ENCODE measurements around the gene PDYN.
"Not testable (repeated sequence)": the region's sequence is repeated elsewhere in the genome, so short reads cannot be mapped to it uniquely, and the experiment has no call there.

Gene PDYN

GRCh38 chr20:1993986-1994385 is at the start of gene PDYN:
Gene PDYN, minus strand, starts transcription at chr20:1994058. Its CDS starts 10,974 bp downstream, at chr20:1983084.
- no peak for DNase-seq

GRCh38 chr20:2042400-2042799 is 48.5 kb upstream of the PDYN start:
- DNase-seq = no peak

DNA sequence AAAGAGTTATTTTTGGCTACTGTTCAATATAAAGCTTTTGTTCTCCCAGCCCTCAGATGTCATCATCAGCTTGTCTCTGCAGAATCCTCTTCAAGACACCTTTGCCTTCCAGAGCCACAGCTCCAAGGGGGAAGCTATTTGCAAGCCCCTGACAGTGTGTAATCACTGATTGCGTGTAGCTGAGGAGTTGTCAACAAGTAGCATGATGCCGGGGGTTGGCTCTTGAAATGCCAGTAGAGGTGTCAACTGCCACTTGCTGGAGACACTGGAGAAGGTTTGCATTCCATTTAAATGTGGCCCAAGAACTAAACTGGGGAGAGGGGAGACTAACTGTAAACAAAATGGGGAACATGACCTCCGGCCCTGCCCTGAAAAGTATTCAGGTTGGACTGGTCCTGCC is 44.3 kb upstream of the PDYN start:
- no peak for DNase-seq

- no peak for DNase-seq
These were observed 43.5 kb upstream of the PDYN start for GRCh38 chr20:2037296-2037914.

DNA sequence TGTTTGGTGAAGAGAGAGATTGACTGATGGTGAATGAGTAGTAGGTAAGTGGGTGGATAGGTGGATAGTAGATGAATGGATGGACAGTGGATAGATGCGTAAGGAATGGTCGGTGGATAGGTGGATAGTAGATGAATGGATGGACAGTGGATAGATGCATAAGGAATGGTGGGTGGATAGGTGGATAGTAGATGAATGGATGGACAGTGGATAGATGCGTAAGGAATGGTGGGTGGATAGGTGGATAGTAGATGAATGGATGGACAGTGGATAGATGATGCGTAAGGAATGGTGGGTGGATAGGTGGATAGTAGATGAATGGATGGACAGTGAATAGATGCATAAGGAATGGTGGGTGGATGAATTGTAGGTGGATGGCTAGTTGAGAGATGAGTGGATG is 42.5 kb upstream of the PDYN start:
- DNase-seq = not testable (repeated sequence)

DNA sequence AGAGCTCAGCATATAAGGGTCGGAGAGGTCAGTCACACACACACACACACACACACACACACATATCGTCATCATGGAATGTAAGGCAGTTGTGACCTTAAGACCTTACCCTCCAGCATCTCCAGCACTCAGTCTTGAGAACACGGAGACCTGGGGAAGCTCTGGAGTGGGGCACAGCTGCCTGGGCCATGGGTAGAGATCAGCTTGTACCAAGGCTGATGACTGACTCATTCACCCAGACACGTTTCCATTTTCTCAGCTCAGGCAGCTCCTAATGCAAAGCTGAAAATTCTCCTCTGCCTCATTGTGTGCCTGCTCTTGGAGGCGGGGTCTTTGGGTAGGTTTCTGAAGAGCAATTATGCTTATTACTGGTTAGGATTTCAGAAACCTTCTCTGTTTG is 38.3 kb upstream of the PDYN start:
- no peak for DNase-seq

DNA sequence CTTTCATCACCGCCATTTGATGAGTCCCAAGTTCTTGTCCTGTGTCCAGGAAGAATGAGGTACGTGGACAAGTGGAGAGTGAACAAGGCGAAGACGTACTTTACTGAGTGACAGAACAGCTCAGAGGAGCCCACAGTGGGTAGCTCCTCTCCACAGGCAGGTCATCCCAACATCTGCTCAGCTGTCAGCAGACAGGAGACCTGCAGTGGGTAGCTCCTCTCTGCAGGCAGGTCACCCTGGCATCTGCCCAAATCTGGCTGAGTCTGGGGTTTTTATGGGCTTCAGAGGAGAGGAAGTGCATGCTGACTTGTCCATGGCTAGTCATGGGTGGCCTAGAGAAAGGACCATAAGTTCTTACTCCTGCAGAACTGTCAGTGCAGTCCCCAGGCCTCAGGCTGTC is 32.7 kb upstream of the PDYN start:
- DNase-seq = no peak

- DNase-seq = no peak
These were observed 32.1 kb upstream of the PDYN start for GRCh38 chr20:2026004-2026403.

GRCh38 chr20:2023151-2023550 is 29.3 kb upstream of the PDYN start:
- DNase-seq = no peak

- DNase-seq = no peak
These were observed 28.3 kb upstream of the PDYN start for GRCh38 chr20:2022163-2022562.

GRCh38 chr20:2010533-2010932 is 16.7 kb upstream of the PDYN start:
- no peak for DNase-seq

DNA sequence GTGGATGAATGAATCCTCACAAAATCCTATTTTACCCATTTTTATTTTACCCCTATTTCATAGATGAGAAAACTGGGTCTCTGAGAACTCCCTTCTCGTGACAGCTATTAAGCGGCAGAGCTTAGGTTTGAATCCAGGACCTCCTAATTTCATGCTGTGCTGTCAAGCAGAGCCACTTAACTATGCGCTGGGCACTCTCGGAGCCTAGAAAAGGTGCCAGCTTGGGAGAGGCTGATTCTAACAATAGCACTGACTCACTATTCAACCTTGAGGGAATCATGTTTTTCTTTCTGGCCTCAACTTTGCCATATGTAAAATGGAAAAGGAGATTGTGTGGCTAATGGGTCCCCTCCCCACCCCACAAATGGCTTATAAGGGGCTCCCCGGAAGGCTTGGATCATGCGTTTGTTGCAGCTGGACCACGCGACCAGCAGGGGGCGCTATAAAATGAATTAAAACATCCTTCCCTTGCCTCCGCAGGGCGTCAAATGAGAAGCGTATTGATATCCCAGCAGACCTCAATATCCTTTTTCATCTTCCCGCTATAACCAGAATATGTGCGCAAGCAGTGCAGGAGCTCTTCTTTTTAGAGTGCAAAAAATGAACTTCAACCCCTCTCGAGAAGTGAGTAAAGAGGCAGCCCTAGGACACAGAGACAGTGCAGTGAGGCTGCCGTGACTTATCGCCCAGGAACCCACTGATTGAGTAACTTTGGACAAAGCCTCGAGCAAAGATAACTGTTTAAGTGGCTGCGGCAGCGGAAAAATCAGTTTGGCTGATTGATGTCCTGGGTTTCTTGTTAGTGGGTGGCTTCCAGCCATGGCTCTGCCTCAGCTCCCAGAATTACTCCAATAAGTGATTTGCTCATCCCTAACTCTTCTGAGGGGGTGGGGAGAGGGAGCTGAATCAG is 12.8 kb upstream of the PDYN start:
- peak; percentile 13 to 24 for DNase-seq

GRCh38 chr20:2005831-2006426 is 12.1 kb upstream of the PDYN start:
- DNase-seq = peak; percentile 40 to 51

GRCh38 chr20:2005359-2005758 is 11.5 kb upstream of the PDYN start:
- no peak for DNase-seq

DNA sequence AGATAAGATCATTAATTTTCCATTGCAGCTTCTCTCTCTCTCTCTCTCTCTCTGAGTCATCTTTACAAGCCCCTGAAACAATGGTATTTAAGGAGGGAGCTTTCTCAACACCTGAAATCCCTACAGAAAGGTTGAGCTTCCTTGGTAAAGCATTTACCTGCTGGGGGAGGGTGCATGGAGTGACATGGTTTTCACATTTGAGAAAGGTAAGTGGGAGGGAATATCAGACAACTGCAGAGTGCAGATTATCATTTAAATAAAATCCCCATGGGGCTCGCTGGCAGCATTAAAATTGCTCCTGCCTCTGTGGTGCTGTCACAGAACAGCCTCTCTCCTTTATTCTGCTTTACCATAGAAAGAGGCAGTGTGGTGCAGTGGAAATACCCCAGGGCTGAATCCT is 10.3 kb upstream of the PDYN start:
- no peak for DNase-seq

GRCh38 chr20:2002365-2002764 is 8.5 kb upstream of the PDYN start:
- no peak for DNase-seq

GRCh38 chr20:2001119-2001518 is 7.3 kb upstream of the PDYN start:
- DNase-seq = no peak

- DNase-seq = no peak
These were observed 6.4 kb upstream of the PDYN start for GRCh38 chr20:2000285-2000684.

DNA sequence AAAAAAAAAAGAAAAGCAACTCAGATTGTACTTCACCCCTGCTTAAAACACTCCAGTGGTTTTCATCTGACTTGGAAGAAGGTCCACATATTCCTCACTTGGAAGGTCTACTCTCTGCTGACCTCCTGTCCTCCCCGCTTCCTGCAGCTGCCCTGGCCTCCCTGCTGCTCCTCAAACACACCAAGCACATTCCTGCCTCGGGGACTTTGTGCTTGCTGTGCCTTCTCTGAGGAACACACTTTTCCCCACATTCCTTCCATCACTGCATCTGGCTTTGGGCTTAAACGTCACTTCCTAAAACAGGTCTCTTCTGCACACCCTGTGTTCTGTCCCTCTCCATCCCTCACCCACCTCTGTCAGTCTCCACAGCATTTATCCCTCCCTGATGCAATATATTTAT is 4.9 kb upstream of the PDYN start:
- DNase-seq = no peak

DNA sequence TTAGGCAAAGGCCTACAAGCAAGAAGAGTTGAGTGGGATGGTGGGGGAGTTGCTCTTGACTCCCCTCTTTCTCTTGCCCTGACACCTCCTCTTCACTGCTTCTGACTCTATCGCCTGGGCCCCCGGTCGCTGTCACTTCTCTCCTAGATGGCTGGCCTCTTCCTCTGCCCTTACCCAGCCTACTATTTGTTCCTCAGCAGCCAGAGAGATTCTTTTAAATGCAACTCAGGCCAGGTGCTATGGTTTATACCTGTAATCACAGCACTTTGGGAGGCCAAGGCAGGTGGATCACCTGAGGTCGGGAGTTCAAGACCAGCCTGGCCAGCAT is 4.3 kb upstream of the PDYN start:
- DNase-seq = no peak

DNA sequence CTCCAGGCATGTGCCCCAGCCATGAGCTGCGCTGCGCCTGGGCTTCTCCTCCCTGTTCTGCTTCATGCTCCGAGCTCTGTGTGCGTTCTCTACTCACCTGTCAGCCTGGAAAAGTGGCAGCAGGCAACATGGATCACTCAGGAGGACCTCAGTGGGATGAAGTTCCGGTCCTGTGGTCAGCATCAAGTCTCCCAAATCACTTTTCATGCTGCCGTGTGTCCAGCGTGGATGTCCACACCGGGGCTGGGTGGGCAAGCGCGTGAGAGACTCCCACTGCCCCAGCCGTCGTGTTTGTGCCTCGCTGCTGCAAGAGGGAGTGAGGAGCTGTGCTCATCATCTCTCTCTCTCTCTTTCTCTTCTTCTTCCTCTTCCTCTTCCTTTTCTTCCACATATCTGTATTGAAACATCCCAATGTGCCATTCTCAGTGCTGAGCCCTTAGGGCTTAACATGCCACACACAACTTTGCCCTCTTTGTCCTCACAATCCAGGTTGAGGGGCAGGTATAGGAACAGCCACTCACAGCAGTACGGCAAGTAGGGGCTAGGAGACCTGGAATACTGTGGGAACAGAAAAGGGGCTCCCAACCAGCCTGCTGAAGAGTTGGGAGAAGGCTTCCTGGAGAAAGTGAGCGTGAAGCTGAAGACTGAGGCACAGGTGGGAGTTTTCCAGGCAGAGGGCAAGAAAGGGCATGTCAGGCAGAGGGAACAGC is 3.8 kb upstream of the PDYN start:
- DNase-seq = no peak

GRCh38 chr20:1995531-1996310 is 1.9 kb upstream of the PDYN start:
- DNase-seq = no peak

- no peak for DNase-seq
These were observed 769 bp upstream of the PDYN start for GRCh38 chr20:1994627-1995026.

Data from CD4-positive, alpha-beta T cell treated with Interferon alpha-2 for 1 hour (primary cell).